Daoy (cell line): Measurements from ENCODE around the gene PKM. TPM values are rescaled to one million over a fixed set of nuclear protein-coding genes. Genes with fewer than 3 reads are reported as not detected.

ENCODE experiments used
- DNase-seq: peaks from one replicate; pipeline ENCODE4 v3.0.0-alpha.2; 2015; ENCODE audit warnings: low read depth
- total RNA-seq: library from RNA; depleted of rRNA; stranded (reverse); fragments of >200 nt; shearing (Covaris generic); gene quantifications from 2 replicates; pipeline ENCODE4 v1.2.3, GENCODE V29; 2014

PKM gene
- total RNA-seq, 1 experiment from 2014 or later = 1,777 TPM

DNA sequence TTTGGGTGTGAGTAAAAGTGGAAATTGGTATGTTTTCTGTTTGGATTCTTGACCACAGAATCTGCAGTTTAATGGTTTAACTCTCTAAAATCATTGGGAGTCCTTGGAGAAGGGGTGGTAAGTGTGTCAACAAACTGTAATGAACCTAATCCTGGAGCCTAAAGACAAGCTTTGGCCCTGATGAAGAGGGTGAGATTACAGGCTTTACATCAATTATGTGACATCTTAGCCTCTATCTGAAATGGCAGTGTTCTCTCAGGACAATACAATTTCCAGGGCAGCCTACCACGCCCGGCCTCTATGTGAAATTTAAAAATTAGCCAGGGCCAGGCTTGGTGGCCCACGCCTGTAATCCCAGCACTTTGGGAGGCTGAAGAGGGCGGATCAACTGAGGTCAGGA lies 4.3 kb upstream of the PKM start:
- no peak for DNase-seq

DNA sequence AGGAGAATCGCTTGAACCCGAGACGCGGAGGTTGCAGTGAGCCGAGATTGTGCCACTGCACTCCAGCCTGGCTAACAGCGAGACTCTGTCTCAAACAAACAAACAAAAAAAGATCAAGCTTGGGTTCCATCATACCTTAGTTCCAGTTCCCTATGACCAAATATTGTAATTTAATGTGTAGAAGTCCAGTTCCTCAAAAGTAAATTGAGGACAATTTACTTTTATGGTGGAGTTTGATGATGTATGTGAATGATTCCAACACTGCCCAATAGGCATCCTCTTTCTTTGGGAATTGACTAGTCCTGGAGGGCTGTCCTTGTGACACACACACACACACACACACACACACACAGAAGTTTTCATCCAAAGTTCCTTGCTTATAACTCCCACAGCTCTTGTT lies 2.8 kb upstream of the PKM start:
- no peak for DNase-seq

DNA sequence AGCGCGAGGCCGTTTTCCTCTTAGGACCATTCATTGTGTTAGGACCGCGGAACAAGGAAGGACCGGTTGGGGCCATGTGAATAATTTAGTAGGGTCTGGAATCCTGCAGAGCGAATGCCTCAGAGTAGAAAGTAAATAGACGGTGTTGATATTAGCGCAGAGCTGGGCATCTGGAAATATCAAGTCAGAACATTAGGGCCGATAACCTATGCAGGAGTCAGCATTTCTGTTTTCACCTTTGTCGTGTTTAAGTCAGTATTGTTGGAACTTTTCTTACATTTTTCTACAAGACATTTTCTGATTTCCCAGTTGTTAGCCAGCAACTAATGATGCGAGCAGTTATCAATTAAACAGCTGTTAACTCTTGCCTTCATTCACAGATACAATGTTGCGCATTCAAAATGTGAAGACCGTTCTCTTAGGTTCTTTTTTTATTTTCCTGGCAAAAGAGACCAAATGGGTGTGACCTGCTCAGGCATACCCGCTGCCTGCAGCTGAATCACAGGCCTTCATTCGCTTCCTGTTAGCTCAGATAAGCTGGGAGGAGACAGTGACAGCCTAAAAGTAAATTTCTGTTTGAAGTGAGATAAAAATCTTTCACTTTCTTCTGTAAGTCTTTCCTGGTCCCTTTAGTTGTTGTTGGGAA lies 966 bp upstream of the PKM start:
- peak; percentile 79 for DNase-seq

GRCh38 chr15:72230197-72231065 lies 559 bp downstream of the PKM start:
- peak; percentile 93 for DNase-seq

GRCh38 chr15:72229947-72230196 lies 1.1 kb downstream of the PKM start:
- no peak for DNase-seq

- DNase-seq = peak; percentile 45
These were observed 1.7 kb downstream of the PKM start for GRCh38 chr15:72229076-72229946.

- DNase-seq = peak; percentile 17
These were observed 3.3 kb downstream of the PKM start for GRCh38 chr15:72227720-72228119.

DNA sequence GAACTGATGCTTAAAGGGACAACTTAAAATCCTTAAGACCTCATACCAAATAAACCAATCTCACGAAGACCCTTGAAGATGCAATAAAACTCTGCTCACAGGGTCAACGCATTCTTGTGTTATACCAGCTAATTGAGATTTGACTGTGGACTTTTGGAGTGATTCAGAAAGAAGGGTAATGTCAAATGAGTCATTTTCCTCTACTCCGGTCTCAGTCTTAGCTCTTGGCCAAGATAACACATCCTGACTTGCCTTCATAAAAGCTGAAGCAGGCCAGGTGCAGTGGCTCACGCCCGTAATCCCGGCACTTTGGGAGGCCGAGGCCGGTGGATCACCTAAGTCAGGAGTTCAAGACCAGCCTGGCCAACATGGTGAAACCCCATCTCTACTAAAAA lies 3.8 kb downstream of the PKM start:
- peak; percentile 87 for DNase-seq

GRCh38 chr15:72223278-72223677 lies 7.7 kb downstream of the PKM start:
- no peak for DNase-seq

DNA sequence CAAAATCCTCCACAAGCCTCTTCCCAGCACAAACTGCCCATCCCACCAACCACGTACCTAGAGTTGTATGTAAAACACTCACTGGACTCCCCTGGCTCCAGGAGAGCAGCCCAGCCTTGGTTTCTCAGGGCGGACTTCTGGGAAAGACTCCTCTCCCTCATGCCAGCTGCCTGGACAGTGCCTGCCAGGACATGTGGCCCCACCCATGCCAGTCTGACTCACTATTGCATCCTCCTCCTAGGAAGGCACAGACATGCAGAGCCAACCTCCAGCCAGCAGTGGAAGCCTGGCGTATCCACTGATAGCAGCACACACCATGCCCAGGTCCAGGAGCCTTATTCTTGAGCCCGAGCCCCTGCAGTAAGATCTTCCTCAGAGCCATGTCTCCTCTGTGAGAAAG lies 8.6 kb downstream of the PKM start:
- DNase-seq = peak; percentile 64

- no peak for DNase-seq
These were observed 10.3 kb downstream of the PKM start for GRCh38 chr15:72220687-72221086.

DNA sequence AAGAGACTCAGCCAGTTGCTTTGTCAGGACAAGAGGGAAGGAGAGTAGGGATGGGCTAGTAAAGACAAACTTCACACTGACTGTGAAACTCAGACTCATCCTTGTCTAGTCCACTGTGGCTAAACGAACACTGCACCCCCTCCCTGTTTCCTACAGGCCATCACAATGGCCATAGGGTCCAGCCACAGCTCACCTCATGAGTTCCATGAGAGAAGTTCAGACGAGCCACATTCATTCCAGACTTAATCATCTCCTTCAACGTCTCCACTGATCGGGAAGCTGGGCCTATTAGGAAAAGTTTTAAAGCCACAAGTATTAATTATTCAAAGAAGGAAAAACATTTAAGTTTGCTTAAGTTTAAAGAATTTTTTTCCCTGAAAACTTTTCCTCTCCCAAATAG lies 13.8 kb downstream of the PKM start:
- no peak for DNase-seq

DNA sequence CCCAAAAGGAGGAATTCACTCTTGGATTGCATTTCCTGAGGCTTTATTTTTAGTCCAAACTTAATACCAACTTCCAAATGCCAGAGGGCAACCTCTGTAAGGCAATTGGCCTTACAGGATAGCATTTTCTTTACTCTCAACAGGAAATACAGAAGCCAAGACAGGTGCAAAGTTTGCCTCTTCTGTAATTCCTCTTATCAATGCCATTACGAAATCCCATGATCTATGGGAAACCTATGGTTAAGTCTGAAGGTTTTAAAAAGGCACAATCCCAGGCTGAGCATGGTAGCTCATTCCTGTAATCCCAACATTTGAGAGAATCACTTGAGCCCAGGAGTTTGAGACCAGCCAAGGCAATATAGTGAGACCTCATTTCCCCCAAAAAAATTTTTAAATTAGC lies 14.9 kb downstream of the PKM start:
- DNase-seq = no peak

GRCh38 chr15:72207558-72208085 lies 23.4 kb downstream of the PKM start:
- DNase-seq = no peak

DNA sequence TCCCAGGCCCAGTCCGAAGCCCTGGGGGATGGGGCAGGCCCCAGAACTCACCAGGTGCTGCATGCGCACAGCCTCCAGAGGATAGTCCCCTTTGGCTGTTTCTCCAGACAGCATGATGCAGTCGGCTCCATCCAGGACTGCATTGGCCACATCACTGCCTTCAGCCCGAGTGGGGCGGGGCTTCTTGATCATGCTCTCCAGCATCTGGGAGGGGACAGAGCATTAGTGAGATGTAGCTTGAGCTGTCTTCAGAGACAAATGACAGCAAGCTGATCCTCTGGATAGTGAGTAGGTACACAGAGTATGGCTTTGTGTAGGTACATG lies 24.4 kb downstream of the PKM start:
- DNase-seq = no peak

DNA sequence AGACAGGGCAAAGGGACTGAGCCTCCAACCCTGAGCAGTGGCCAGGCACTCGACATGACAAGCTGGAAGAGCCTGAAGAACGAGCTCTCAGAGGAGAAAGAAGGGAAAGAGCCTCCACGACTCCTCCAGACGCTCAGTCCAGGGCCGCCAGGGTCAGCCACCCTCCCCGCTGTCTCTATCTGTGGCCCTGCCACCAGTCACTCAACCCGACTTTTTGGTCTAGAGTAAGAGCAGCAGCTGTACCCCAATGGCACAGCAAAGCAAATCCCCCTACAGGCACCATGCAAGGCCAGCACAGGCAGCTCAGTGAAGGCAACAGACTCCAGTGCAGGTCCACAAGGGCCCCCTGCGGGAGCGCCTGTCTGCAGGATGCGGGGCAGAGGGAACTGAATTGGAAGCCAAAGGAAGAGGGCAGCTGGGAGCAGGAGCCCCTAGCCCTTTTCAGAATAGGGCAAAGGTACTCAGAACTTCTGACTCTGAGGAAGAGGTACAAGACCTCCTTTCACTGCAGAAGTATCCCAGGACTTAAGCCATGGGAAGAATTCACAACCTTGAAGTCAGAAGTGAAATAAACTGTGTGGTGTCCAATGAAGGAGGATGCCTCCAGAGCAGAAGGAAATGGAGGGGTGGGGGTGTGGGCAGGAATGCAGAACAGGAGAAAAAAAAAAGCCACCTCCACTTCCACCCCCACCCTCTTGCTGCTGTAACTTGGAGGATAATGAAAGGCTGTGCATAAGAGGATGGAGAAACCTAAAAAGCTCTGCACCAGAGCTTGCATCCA lies 24.9 kb downstream of the PKM start:
- DNase-seq = no peak

GRCh38 chr15:72205273-72205672 lies 25.7 kb downstream of the PKM start:
- no peak for DNase-seq

DNA sequence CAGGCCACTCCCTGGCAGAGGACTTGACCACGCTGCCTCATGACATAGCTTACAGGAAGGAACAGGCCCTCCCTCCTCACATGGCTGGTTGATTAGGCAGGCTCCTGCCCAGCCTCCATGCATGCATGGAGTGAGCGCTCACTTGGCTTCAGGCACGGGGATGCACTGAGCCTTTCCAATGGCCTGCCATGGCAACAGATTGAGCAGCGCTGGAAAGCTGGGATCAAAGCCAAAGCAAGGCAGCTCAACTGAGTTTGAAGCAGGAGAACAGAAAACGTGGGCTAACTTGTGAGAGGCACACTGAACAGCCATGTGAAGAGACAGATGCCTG lies 27.5 kb downstream of the PKM start:
- DNase-seq = no peak

DNA sequence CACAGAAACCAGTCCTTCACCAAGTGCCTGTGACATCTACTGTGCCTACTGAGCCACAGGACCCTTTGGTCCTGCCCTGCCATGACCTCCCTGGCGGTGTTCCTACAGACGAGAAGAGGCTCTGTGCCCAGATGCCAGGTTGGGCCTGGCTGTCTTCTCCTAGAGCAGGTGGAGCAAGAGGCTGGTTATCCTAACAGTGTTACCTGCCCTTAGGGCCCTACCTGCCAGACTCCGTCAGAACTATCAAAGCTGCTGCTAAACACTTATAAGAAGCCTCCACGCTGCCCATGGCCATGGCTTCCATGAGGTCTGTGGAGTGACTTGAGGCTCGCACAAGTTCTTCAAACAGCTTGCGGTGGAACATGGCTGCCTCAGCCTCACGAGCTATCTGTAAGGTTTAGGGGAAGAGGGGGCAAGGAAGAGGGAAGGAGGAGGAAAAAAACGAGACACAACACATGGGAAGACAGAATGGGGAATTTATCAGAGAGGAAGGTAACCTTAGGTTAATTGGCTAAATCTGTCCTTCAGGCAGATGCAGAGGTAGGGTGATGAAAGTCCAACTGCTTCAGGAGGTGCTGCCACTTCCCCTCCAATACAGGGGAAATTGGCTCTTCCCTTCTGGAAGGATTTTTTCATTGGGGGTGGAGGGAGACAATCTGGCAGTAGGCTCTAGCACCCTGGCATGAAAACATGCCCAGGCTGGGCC lies 28.0 kb downstream of the PKM start:
- no peak for DNase-seq

GRCh38 chr15:72202302-72202701 lies 28.7 kb downstream of the PKM start:
- no peak for DNase-seq

GRCh38 chr15:72201391-72201921 lies 29.5 kb downstream of the PKM start:
- DNase-seq = no peak
